Ovary (tissue), 9 donors: Measurements from ENCODE around the gene PXDC1. TPM values are rescaled to one million over a fixed set of nuclear protein-coding genes. Genes with fewer than 3 reads are reported as not detected.

ENCODE experiments used
- DNase-seq, 5 donors: peaks; one replicate each; pipeline ENCODE4 v3.0.0-alpha.2; 2019 to 2020
- H3K27ac ChIP-seq, 2 donors: fragments of 200-600 bp; one replicate each; pipeline versions ENCODE4 v1.5.1 to v1.8.0; 2019 to 2022
- H3K27me3 ChIP-seq: fragments of 200-600 bp; one replicate; pipeline ENCODE4 v1.8.0; 2022
- H3K36me3 ChIP-seq: fragments of 200-600 bp; sonication (generic); one replicate; pipeline ENCODE4 v1.5.1; 2019
- H3K4me1 ChIP-seq: one replicate; pipeline ENCODE4 v1.8.1; 2013; ENCODE audit warnings: mild to moderate bottlenecking, moderate library complexity; ENCODE audit not compliant: insufficient read depth
- H3K4me3 ChIP-seq: fragments of 200-600 bp; sonication (generic); one replicate; pipeline ENCODE4 v1.5.1; 2017
- H3K9me3 ChIP-seq, 2 donors: fragments of 200-600 bp in 1 of 2; sonication (generic) in 1 of 2; one replicate each; pipeline versions ENCODE4 v1.5.1 to v1.8.1; 2013 to 2019; ENCODE audit warnings: mild to moderate bottlenecking in 1 of 2, moderate library complexity in 1 of 2
- EP300 ChIP-seq: sonication (generic); formaldehyde crosslinking; IDR thresholded peaks from one replicate; pipeline ENCODE4 v1.6.1; 2017; ENCODE audit warnings: antibody characterized with exemption
- POLR2A ChIP-seq: fragments of 450-650 bp; IDR thresholded peaks from one replicate; pipeline ENCODE4 v1.6.1; 2017; ENCODE audit warnings: antibody characterized with exemption, mild to moderate bottlenecking, moderate library complexity
- WGBS, 3 donors: extraction: QIAGEN DNeasy Blood & Tissue Kit in 1 of 3; methylation state at CpG; one replicate each; pipeline versions ENCODE4 v1.1.5 to v1.1.7; 2013 to 2017; 5-methylcytosine and 5-hydroxymethylcytosine counted together
- intact Hi-C, 4 donors: fragments of 100-400 bp; cut with DNase I; formaldehyde crosslinking; loops; one replicate each; pipeline versions ENCODE4 v1.11.0 to v1.15.1; 2022 to 2023
- polyA plus RNA-seq, 2 donors: library from polyadenylated mRNA; stranded (reverse); fragments of 200-250 nt in 1 of 2; fragments of 350-450 nt in 1 of 2; fragmentation: Illumina TruSeq in 1 of 2; extraction: RNeasy Lipid Tissue Mini Kit (QIAGEN cat#74804) in 1 of 2; gene quantifications; one replicate each; pipeline ENCODE4 v1.2.3, GENCODE V29; 2013 to 2014
- total RNA-seq, 7 donors: library from RNA; depleted of rRNA in 2 of 7; stranded (reverse); fragments of >200 nt in 2 of 7; fragmentation: NEBNext Ultra II Directional in 3 of 7; extraction: Animal tissue kit (Norgen Biotek cat#: 25700) in 3 of 7; gene quantifications; one replicate each; pipeline versions ENCODE4 v1.1.0 to v1.2.4, GENCODE V29; 2016 to 2023
- TF ChIP-seq, protein P1 (sequence below), 3 donors: fragments of 450-650 bp in 2 of 3; fragments of 200-600 bp in 1 of 3; IDR thresholded peaks; one replicate each; pipeline versions ENCODE4 v1.5.1 to v1.8.0; 2016 to 2022; ENCODE audit warnings: antibody characterized with exemption in 3 of 3, mild to moderate bottlenecking in 1 of 3
- donor health status: DM: no; HTN: no; CAD: no; lungs with moderate emphysema.
- donor health status: DM: no; HTN: no; CAD: no.
- donor health status: Bipolar disorder and iron deficiency.
- donor health status: DM: yes; HTN: yes; CAD: no.
- donor health status: DM: no; HTN: no; CAD: no.
- donor health status: DM: yes; HTN: yes; CAD: no.

Gene PXDC1
- total and polyA plus RNA-seq, 9 donors: 16.1 to 49.4 (median 23.4) TPM

DNA sequence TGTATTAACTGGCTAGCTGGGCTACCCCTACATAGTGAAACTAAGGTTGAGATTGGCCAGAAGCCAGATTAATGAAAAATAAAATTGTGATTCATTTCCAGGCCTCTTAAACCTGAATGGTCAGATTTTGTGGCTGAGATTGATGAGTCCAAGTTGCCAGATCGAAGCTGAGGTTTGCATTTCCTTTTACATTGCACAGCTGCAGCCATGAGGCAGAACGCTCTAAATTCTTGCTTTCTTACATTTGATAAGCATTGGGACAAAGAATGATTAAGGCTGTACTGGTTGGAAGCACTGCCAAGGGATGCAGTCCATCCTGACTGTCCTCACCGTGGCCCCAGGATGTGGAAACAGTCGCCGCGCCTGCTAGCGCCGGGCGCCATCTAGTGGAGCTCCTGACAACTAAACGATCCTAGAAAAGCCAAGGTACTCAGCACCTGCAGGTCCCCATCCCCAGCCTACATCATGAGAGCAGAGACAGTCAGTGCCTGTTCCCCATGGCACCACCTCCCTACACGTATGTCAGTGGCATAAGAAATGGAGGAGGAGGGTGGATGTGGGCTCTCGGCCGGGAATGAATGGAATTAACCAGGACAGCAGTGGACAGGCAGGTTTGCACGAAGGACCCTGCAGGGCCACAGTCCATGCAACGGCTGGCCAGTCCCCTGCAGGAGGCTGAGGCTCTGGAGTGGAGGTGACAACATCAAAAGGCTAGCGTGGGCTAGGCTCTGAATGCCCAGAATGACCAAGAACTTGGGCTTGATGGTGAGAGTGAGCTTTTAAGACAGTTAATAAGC is 19.0 kb downstream of the PXDC1 start:
- Histone ChIP-seq H3K27ac (no peak overlapping the region), H3K4me3 (no peak overlapping the region), H3K36me3 (no peaks in the 10 kb centered on the region), H3K9me3 (no peaks in the 10 kb centered on the region), H3K27me3 (no peaks in the 10 kb centered on the region), H3K4me1 (no peaks in the 10 kb centered on the region)
- peak; percentile 66 to 86 (median 77) for DNase-seq
- WGBS, 3 donors: 19 to 24% (median 23%) methylated on average over 16 of the region's 16 CpGs
- TF ChIP-seq, protein P1, sequence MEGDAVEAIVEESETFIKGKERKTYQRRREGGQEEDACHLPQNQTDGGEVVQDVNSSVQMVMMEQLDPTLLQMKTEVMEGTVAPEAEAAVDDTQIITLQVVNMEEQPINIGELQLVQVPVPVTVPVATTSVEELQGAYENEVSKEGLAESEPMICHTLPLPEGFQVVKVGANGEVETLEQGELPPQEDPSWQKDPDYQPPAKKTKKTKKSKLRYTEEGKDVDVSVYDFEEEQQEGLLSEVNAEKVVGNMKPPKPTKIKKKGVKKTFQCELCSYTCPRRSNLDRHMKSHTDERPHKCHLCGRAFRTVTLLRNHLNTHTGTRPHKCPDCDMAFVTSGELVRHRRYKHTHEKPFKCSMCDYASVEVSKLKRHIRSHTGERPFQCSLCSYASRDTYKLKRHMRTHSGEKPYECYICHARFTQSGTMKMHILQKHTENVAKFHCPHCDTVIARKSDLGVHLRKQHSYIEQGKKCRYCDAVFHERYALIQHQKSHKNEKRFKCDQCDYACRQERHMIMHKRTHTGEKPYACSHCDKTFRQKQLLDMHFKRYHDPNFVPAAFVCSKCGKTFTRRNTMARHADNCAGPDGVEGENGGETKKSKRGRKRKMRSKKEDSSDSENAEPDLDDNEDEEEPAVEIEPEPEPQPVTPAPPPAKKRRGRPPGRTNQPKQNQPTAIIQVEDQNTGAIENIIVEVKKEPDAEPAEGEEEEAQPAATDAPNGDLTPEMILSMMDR (IDR thresholded peaks at IDR 0.05): peak; percentile 69 to 76 (median 69)
- no peak for TF ChIP-seq EP300
- intact Hi-C loops: loop anchor here (2.0 to 10.0 kb wide), 7 partner anchors 275 to 605 kb away; partner anchors contain the start of genes ECI2 (in 1 of the 4) and SLC22A23 (in 1 of the 4)

DNA sequence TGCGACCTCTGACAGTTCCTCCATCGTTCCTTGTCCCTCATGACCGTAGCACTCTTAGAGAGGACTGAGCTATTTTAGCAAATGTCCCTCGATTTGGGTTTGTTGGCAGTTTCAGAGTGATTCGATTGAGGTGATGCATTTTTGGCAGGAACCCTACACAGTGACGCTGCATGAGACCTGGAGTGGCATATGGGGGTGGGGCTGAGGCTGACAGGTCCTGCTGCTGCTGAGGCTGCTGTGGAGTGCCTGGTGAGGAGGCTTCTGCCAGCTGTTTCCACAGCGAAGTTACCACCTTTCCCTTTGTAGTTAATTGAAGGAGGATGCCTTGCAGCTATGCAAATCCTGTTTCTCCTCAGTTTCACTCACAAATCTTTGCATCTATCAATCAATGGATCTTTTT is 19.8 kb downstream of the PXDC1 start:
- H3K27ac ChIP-seq: no peak overlapping the region

DNA sequence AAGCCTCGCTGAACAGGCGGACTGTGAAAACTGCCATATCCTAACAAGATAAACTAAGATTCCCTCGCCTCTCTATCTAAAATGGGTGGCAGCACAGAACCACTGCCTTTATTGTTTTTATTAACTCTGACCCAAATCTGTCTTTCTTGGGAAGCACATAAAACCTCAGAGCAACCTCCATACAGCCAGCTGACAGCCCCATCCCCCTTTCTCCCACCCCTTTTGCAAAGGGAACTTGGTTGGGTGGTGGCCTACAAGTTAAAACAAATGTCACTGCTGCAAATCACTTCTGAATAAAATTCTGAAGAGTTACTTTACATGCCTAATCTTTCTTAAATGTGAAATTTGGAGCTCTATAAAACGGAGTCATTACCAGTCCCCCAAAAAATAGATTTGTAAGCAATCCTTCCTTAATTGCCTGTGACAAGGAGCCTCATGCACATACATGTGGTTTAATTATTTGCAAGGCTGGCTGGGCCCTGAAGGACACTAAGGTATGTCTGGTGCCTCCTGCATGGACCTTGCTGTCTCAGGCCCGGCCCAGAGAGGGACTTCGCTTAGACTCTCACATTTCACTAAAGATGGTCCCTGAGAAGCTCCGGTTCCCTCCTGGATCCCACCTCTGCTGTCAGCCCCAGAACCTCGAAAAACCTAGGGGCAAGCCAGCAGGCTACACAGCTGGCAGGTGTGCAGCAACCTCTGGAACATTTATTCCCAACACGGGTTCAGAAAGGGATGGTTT is 21.7 kb downstream of the PXDC1 start:
- TF ChIP-seq POLR2A (no peak), EP300 (no peak)
- TF ChIP-seq, protein P1 (IDR thresholded peaks at IDR 0.05): no peak
- no peaks in the 10 kb centered on the region for H3K4me1 ChIP-seq
- WGBS, 3 donors: 93 to 94% (median 93%) methylated on average over 9 of the region's 9 CpGs
- H3K4me3 ChIP-seq: no peak overlapping the region
- H3K27me3 ChIP-seq: no peaks in the 10 kb centered on the region
- intact Hi-C loops: loop anchor here (5.0 to 10.0 kb wide), 7 partner anchors 272 to 602 kb away; partner anchors contain the start of genes SLC22A23 (in 2 of the 4) and ECI2 (in 1 of the 4)
- no peaks in the 10 kb centered on the region for H3K9me3 ChIP-seq
- H3K36me3 ChIP-seq: no peaks in the 10 kb centered on the region
- no peak overlapping the region for H3K27ac ChIP-seq
- DNase-seq: no peak

More for the DNA sequence above, 19.8 kb downstream of the PXDC1 start:
- TF ChIP-seq EP300: no peak
- TF ChIP-seq POLR2A: no peak
- TF ChIP-seq, protein P1 (IDR thresholded peaks at IDR 0.05): no peak
- Histone ChIP-seq H3K4me1 (no peaks in the 10 kb centered on the region), H3K36me3 (no peaks in the 10 kb centered on the region), H3K27me3 (no peaks in the 10 kb centered on the region), H3K4me3 (no peak overlapping the region), H3K9me3 (no peaks in the 10 kb centered on the region)
- WGBS, 3 donors: 81 to 85% (median 84%) methylated on average over 7 of the region's 7 CpGs
- DNase-seq: no peak
- intact Hi-C loops: loop anchor here (2.0 to 10.0 kb wide), 7 partner anchors 274 to 604 kb away; partner anchors contain the start of genes ECI2 (in 1 of the 4) and SLC22A23 (in 1 of the 4)

DNA sequence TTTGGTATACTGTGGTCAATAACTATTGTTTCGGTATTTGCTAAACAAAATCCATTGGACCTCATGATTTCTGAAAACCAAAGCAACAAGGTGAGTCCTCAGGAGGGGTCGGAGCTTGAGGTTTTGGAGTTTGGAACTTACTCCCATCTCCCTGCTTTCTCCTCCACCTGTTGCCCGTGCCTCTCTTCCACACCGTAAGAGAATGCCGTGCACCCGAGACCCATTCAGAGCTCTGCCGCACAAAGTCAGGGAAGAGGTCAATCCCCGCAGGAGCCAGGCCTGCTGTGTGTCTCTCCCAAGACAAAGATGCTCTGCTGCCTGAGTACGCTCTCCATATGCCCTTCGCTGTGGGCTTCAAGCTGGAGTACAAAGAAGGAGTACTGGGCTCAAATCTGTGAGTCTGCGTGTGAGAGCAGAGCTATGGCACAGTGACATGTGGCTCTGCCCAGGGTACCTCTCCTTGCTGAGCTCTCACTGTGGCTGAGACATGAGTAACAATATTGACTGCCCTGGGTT is 23.9 kb downstream of the PXDC1 start:
- DNase-seq: no peak
- H3K36me3 ChIP-seq: no peaks in the 10 kb centered on the region
- no peak overlapping the region for H3K27ac ChIP-seq
- H3K4me3 ChIP-seq: no peak overlapping the region
- TF ChIP-seq, protein P1 (IDR thresholded peaks at IDR 0.05): no peak
- TF ChIP-seq EP300 (no peak), POLR2A (no peak)
- WGBS, 3 donors: 92 to 96% (median 93%) methylated on average over 11 of the region's 11 CpGs
- intact Hi-C loops: loop anchor here in 1 of 4 donors (10.0 kb wide), 1 partner anchor 273 kb away; the partner anchor contains the start of gene SLC22A23
- H3K27me3 ChIP-seq: no peaks in the 10 kb centered on the region
- H3K4me1 ChIP-seq: no peaks in the 10 kb centered on the region
- H3K9me3 ChIP-seq: no peaks in the 10 kb centered on the region
